Epithelial cell of proximal tubule (primary cell): ENCODE measurements around the gene PDXP. TPM values are rescaled to one million over a fixed set of nuclear protein-coding genes. Genes with fewer than 3 reads are reported as not detected.

ENCODE experiments used
- DNase-seq: peaks from one replicate; pipeline ENCODE4 v3.0.0-alpha.2; 2011; ENCODE audit warnings: low read depth
- H3K4me3 ChIP-seq: 2 replicates; pipeline ENCODE4 v1.5.1; 2011; ENCODE audit warnings: low read depth, mild to moderate bottlenecking, low read length
- CTCF ChIP-seq: conservative IDR thresholded peaks from 2 replicates; pipeline ENCODE4 v1.5.1; 2012; ENCODE audit warnings: low read depth, mild to moderate bottlenecking, low read length
- total RNA-seq: library from RNA; depleted of rRNA; stranded (reverse); fragments of >200 nt; gene quantifications from 2 replicates; pipeline ENCODE4 v1.2.3, GENCODE V29; 2015

The PDXP gene
- total RNA-seq, 1 donor from 2014 or later: 21.0 TPM

- DNase-seq: no peak
- TF ChIP-seq CTCF: no peak
- H3K4me3 ChIP-seq: peak overlapping the region; percentile 75
These were observed 18.4 kb downstream of the PDXP start for GRCh38 chr22:37676736-37677492.

- H3K4me3 ChIP-seq: peak overlapping the region; percentile 75
- DNase-seq: no peak
- TF ChIP-seq CTCF: no peak
These were observed 19.0 kb downstream of the PDXP start for GRCh38 chr22:37677493-37677974.

GRCh38 chr22:37678372-37678771 is 19.8 kb downstream of the PDXP start:
- DNase-seq: no peak
- peak overlapping the region; percentile 75 for H3K4me3 ChIP-seq
- no peak for TF ChIP-seq CTCF

- no peak for DNase-seq
- no peak for TF ChIP-seq CTCF
- H3K4me3 ChIP-seq: no peak overlapping the region
These were observed 21.1 kb downstream of the PDXP start for GRCh38 chr22:37679670-37680069.

- no peak for TF ChIP-seq CTCF
- H3K4me3 ChIP-seq: no peak overlapping the region
- DNase-seq: no peak
These were observed 21.8 kb downstream of the PDXP start for GRCh38 chr22:37680191-37680851.

GRCh38 chr22:37681001-37681424 is 22.5 kb downstream of the PDXP start:
- DNase-seq: no peak
- no peak for TF ChIP-seq CTCF

More at GRCh38 chr22:37681001-37681424, 22.5 kb downstream of the PDXP start:
- H3K4me3 ChIP-seq: no peak overlapping the region
